Measurements from ENCODE around the gene SYCP2.

SYCP2 gene

DNA sequence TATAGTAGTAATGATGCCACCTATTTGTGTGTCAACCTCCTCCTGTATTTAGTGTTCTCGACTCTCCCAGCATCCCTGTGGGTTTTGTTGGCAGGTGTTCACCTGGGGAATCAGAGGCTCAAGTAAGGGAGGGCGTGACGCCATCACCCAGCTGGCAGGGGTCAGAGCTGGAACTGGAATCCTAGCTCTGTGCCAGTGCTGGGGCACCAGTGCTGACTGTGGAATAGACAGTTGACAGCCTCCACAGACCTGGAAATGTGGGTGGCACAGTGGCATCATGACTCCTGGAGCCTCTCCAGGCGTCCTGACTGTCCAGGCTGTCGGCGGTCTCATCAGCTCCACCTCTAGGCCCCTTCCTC lies 102.8 kb downstream of the SYCP2 start:
- no peaks in the 10 kb centered on the region for H3K9me3 ChIP-seq
- peaks cover 0 to 6% (median 2%) of the 10 kb centered on the region in 4 donors for H3K4me1 ChIP-seq
- TF ChIP-seq, protein P1, sequence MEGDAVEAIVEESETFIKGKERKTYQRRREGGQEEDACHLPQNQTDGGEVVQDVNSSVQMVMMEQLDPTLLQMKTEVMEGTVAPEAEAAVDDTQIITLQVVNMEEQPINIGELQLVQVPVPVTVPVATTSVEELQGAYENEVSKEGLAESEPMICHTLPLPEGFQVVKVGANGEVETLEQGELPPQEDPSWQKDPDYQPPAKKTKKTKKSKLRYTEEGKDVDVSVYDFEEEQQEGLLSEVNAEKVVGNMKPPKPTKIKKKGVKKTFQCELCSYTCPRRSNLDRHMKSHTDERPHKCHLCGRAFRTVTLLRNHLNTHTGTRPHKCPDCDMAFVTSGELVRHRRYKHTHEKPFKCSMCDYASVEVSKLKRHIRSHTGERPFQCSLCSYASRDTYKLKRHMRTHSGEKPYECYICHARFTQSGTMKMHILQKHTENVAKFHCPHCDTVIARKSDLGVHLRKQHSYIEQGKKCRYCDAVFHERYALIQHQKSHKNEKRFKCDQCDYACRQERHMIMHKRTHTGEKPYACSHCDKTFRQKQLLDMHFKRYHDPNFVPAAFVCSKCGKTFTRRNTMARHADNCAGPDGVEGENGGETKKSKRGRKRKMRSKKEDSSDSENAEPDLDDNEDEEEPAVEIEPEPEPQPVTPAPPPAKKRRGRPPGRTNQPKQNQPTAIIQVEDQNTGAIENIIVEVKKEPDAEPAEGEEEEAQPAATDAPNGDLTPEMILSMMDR (IDR thresholded peaks at IDR 0.05) = no peak
- H3K36me3 ChIP-seq = no peaks in the 10 kb centered on the region
- DNase-seq = no peak
- intact Hi-C loops (cut with DNase I; ENCODE audit: low total_unique reads) = no loop called here
- H3K4me3 ChIP-seq = no peak overlapping the region
- H3K27me3 ChIP-seq = peaks cover 0 to 11% of the 10 kb centered on the region in 2 donors
- H3K27ac ChIP-seq = no peak overlapping the region

DNA sequence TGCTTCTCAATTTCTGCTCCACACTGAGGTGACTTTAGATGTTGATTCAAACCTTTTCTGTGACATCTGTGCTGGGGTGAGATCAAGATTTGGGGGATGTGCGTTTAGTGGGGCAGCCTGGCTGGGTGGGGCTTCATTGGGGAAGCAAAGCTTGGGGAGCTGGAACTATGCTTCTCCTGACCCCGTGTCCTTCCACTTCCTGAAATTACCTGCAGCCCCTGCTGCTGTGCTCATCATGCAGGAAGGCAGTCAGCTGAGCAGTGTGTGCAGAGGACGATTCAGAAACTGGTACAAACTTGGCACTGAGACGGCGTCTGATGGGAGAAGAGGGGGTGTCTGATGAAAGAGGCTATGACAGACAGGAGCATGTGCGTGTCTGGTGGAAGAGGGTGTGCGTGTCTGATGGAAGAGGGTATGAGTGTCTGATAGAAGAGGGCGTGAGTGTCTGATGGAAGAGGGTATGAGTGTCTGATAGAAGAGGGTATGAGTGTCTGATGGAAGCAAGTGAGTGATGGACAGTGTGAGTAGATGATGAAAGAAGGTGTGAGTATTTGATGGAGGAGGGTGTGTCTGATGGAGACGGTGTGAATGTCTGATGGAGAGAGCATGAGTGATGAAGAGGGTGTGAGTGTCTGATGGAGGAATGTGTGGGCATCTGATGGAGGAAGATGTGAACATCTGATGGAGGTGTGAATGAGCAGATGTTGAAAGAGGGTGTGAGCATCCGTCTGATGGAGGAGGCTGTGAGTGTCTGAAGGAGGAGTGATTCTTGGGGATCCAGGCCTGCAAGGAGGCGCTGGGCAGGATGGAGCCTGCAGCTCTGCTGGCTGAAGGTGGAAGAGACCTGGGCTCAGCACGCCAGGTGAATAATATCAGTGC lies 103.4 kb downstream of the SYCP2 start:
- H3K4me1 ChIP-seq = peaks cover 0 to under 1% (median 0%) of the 10 kb centered on the region in 4 donors
- H3K4me3 ChIP-seq = no peak overlapping the region
- no peak for DNase-seq
- intact Hi-C loops (cut with DNase I; ENCODE audit: low total_unique reads) = no loop called here
- H3K27me3 ChIP-seq = peaks cover 0 to 11% of the 10 kb centered on the region in 2 donors
- no peaks in the 10 kb centered on the region for H3K36me3 ChIP-seq
- H3K27ac ChIP-seq = no peak overlapping the region
- H3K9me3 ChIP-seq = no peaks in the 10 kb centered on the region
- TF ChIP-seq, protein P1 (IDR thresholded peaks at IDR 0.05) = no peak

DNA sequence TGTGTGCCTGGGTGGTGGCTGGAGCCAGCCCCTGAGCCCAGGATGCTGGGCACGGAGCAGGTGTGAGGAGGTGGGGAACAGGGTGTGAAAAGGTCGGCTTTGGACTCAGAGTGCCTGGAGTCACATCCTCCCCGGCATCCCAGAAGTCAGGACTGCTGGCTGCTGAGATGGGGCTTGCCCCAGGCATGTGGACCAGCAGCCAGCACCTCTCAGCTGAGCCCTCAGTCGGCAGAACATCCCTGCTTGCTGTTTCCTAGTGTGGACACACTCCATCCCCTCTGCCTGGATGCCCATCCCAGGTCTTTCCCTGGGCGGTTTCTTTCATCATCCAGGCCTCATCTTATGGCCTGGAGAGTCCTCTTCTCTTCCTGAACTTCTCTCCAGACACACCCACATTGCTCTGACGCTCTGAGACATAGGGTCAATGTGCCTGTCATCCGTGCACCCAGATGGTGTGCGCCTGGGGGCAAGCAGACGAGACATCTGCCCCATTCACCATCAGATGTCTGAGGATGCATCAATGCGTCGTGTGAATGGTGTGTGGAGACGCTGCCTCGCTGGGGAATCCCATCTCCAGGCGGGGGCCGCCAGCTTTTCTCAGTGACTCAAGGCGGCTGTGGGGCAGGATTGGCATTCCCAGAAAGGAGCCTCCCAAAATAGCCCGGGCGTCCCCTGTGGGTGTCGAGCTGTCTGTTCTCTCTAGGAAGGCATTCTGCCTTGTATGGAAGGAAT lies 104.2 kb downstream of the SYCP2 start:
- intact Hi-C loops (cut with DNase I; ENCODE audit: low total_unique reads) = no loop called here
- Histone ChIP-seq H3K9me3 (no peaks in the 10 kb centered on the region), H3K27ac (no peak overlapping the region), H3K4me3 (no peak overlapping the region), H3K4me1 (no peaks in the 10 kb centered on the region), H3K27me3 (peaks cover 0 to 11% of the 10 kb centered on the region in 2 donors), H3K36me3 (no peaks in the 10 kb centered on the region)
- peak in 1 of 2 donors; percentile 53 for DNase-seq
- TF ChIP-seq, protein P1 (IDR thresholded peaks at IDR 0.05) = no peak

DNA sequence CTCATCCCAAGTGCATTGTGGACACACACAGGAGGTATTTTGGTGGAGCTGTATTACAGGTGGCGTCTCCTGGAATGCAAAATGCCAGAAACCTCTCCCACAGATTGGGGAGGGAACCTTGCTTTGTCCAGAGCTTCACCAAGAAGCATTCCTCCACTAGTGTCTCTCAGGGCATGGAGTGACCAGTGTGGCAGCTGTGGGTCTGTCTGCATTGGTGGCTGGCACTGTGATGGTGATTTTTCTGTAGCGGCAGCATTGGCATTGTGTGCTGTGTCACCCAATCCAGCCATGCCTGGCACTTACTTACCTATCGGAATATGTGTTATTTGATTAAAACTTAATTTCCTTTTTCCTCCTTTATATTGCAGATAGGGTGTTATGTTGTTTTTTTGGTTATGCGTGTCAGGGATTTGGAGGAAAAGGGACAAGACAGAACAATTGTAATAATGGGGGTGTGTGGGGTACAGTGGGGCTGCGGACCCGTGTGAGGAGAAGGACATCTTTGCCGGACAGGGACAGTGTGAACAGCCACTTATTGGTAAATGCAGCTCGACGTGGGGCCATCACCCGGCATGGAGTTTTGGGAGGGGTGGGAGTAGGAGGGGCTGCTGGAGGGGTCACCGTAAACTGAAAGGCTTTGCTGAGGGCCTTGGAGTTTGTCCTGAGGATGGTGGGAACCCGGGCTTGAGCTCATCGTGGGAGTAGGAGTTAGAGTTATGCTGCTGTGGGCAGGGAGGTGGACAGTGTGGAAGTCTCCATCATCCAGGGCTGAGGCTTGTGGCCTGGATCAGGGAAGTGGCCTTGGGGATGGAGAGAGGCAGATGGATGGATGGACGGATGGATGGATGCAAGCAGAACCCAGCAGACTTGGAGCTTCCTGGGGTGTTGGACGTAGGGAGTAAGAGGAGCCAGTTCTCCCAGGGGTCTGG lies 105.0 kb downstream of the SYCP2 start:
- peak in 1 of 2 donors; percentile 52 for DNase-seq
- H3K27ac ChIP-seq = no peak overlapping the region
- no peak overlapping the region for H3K4me3 ChIP-seq
- H3K4me1 ChIP-seq = no peaks in the 10 kb centered on the region
- no peaks in the 10 kb centered on the region for H3K36me3 ChIP-seq
- peaks cover 0 to 11% of the 10 kb centered on the region in 2 donors for H3K27me3 ChIP-seq
- no peaks in the 10 kb centered on the region for H3K9me3 ChIP-seq
- TF ChIP-seq, protein P1 (IDR thresholded peaks at IDR 0.05) = no peak
- intact Hi-C loops (cut with DNase I; ENCODE audit: low total_unique reads) = no loop called here
